ENCODE data around the gene SNED1.

The SNED1 gene

GRCh38 chr2:241048149-241048948 lies 49.9 kb downstream of the SNED1 start:
- no peak for DNase-seq (ENCODE audit: low read depth, low spot score)

GRCh38 chr2:241048949-241049343 lies 50.5 kb downstream of the SNED1 start:
- no peak for DNase-seq (ENCODE audit: low read depth, low spot score)

GRCh38 chr2:241049739-241050623 lies 51.6 kb downstream of the SNED1 start:
- DNase-seq (ENCODE audit: low read depth, low spot score), result no peak

GRCh38 chr2:241050624-241051577 lies 52.5 kb downstream of the SNED1 start:
- DNase-seq (ENCODE audit: low read depth, low spot score), result no peak

- no peak for DNase-seq (ENCODE audit: low read depth, low spot score)
These were observed 53.4 kb downstream of the SNED1 start for GRCh38 chr2:241051578-241052487.

- DNase-seq (ENCODE audit: low read depth, low spot score), result no peak
These were observed 54.4 kb downstream of the SNED1 start for GRCh38 chr2:241052677-241053360.

GRCh38 chr2:241053576-241054251 lies 55.3 kb downstream of the SNED1 start:
- DNase-seq (ENCODE audit: low read depth, low spot score), result no peak

- no peak for DNase-seq (ENCODE audit: low read depth, low spot score)
These were observed 62.9 kb downstream of the SNED1 start for GRCh38 chr2:241061275-241061674.

GRCh38 chr2:241062389-241063092 lies 64.1 kb downstream of the SNED1 start:
- no peak for DNase-seq (ENCODE audit: low read depth, low spot score)

- no peak for DNase-seq (ENCODE audit: low read depth, low spot score)
These were observed 64.7 kb downstream of the SNED1 start for GRCh38 chr2:241063093-241063551.

- DNase-seq (ENCODE audit: low read depth, low spot score), result no peak
These were observed 65.2 kb downstream of the SNED1 start for GRCh38 chr2:241063587-241063986.

GRCh38 chr2:241064008-241064801 lies 65.8 kb downstream of the SNED1 start:
- DNase-seq (ENCODE audit: low read depth, low spot score), result no peak

GRCh38 chr2:241064802-241065354 lies 66.5 kb downstream of the SNED1 start:
- no peak for DNase-seq (ENCODE audit: low read depth, low spot score)

GRCh38 chr2:241065355-241065803 lies 67.0 kb downstream of the SNED1 start:
- DNase-seq (ENCODE audit: low read depth, low spot score), result no peak

- DNase-seq (ENCODE audit: low read depth, low spot score), result no peak
These were observed 67.9 kb downstream of the SNED1 start for GRCh38 chr2:241066171-241066892.

- DNase-seq (ENCODE audit: low read depth, low spot score), result no peak
These were observed 68.5 kb downstream of the SNED1 start for GRCh38 chr2:241066893-241067341.
